Gastroesophageal sphincter (tissue), 4 donors: ENCODE results near the gene TNFRSF12A. TPM values are rescaled to one million over a fixed set of nuclear protein-coding genes. Genes with fewer than 3 reads are reported as not detected.

Source experiments
- ATAC-seq: fragments of 150-250 bp; one replicate; pipeline ENCODE4 v1.9.1; 2016; ENCODE audit warnings: mild to moderate bottlenecking, moderate library complexity
- H3K27ac ChIP-seq, 4 donors: fragments of 200-600 bp; sonication (generic) in 3 of 4; 1 replicate in 3 of 4; 2 replicates in 1 of 4; pipeline ENCODE4 v1.5.1; 2016 to 2019
- H3K27me3 ChIP-seq: fragments of 200-600 bp; sonication (generic); one replicate; pipeline ENCODE4 v1.5.1; 2019
- H3K36me3 ChIP-seq, 2 donors: fragments of 200-600 bp; sonication (generic); one replicate each; pipeline ENCODE4 v1.5.1; 2019; ENCODE audit warnings: control low read depth in 1 of 2
- H3K4me1 ChIP-seq, 3 donors: fragments of 200-600 bp; sonication (generic); 1 replicate in 2 of 3; 2 replicates in 1 of 3; pipeline ENCODE4 v1.5.1; 2016 to 2019; ENCODE audit warnings: control low read depth in 2 of 3
- H3K4me3 ChIP-seq, 2 donors: fragments of 200-600 bp; sonication (generic); one replicate each; pipeline ENCODE4 v1.5.1; 2019; ENCODE audit warnings: mild to moderate bottlenecking in 1 of 2, moderate library complexity in 1 of 2
- H3K9me3 ChIP-seq, 3 donors: fragments of 200-600 bp; sonication (generic); one replicate each; pipeline ENCODE4 v1.5.1; 2017 to 2019; ENCODE audit warnings: control low read depth in 2 of 3
- CTCF ChIP-seq, 4 experiments: fragments of 200-600 bp in 2 of 4; fragments of 450-650 bp in 2 of 4; sonication (generic) in 1 of 4; IDR thresholded peaks; one replicate each; pipeline ENCODE4 v1.5.1; 2017 to 2019; ENCODE audit warnings: antibody characterized with exemption in 4 of 4, mild to moderate bottlenecking in 2 of 4, moderate library complexity in 2 of 4
- EP300 ChIP-seq: sonication (generic); formaldehyde crosslinking; IDR thresholded peaks from one replicate; pipeline ENCODE4 v1.6.1; 2017; ENCODE audit warnings: antibody characterized with exemption, mild to moderate bottlenecking
- POLR2A ChIP-seq, 2 donors: fragments of 450-650 bp; IDR thresholded peaks; one replicate each; pipeline ENCODE4 v1.6.1; 2017; ENCODE audit warnings: antibody characterized with exemption in 2 of 2, mild to moderate bottlenecking in 2 of 2, moderate library complexity in 1 of 2
- POLR2AphosphoS5 ChIP-seq: sonication (generic); formaldehyde crosslinking; IDR thresholded peaks from one replicate; pipeline ENCODE4 v1.6.1; 2017; ENCODE audit warnings: antibody characterized with exemption
- WGBS, 2 donors: methylation state at CpG; one replicate each; pipeline ENCODE4 v1.1.5; 2018; ENCODE audit warnings: low coverage in 1 of 2; 5-methylcytosine and 5-hydroxymethylcytosine counted together
- total RNA-seq, 4 donors: library from RNA; depleted of rRNA; stranded (reverse); fragments of >200 nt; gene quantifications; one replicate each; pipeline ENCODE4 v1.1.0, GENCODE V29; 2016

TNFRSF12A gene
- total RNA-seq, 4 donors from 2014 or later = 26.0 to 135 (median 72.2) TPM

- no peak overlapping the region for H3K27ac ChIP-seq
- TF ChIP-seq POLR2A (IDR thresholded peaks at IDR 0.05) (no peak), CTCF (IDR thresholded peaks at IDR 0.05) (no peak), POLR2AphosphoS5 (no peak), EP300 (no peak)
- peaks cover 20% of the 10 kb centered on the region for H3K27me3 ChIP-seq
- whole genome bisulfite sequencing, 2 donors = 97 to 100% methylated on average over 2 to 11 of the region's 18 CpGs
- H3K4me3 ChIP-seq = no peak overlapping the region
- H3K9me3 ChIP-seq = no peaks in the 10 kb centered on the region
- H3K36me3 ChIP-seq = peaks cover 0 to 22% of the 10 kb centered on the region in 2 donors
- no peak for ATAC-seq
- H3K4me1 ChIP-seq = peaks cover 0 to 74% (median 36%) of the 10 kb centered on the region in 3 donors
Observed at GRCh38 chr16:3025032-3026002, 5.1 kb downstream of the TNFRSF12A start.

DNA sequence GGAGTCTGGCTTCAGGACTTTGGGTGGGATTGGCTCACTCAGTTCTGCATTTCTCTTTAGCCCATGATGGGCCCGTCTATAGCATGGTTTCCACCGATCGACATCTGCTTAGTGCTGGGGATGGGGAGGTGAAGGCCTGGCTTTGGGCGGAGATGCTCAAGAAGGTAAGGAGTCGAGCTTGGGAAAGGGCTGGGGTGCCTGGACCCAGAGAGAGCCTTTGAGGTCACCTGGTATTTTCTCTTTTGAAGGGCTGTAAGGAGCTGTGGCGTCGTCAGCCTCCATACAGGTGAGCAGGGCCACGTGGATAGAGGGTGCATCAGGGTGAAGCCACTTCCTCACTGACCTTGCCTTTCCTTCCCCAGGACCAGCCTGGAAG, 5.8 kb downstream of the TNFRSF12A start:
- Histone ChIP-seq H3K36me3 (peaks cover 0 to 22% of the 10 kb centered on the region in 2 donors), H3K9me3 (no peaks in the 10 kb centered on the region), H3K27ac (no peak overlapping the region), H3K4me1 (peaks cover 0 to 68% (median 36%) of the 10 kb centered on the region in 3 donors), H3K4me3 (no peak overlapping the region), H3K27me3 (peaks cover 27% of the 10 kb centered on the region)
- no peak for TF ChIP-seq POLR2AphosphoS5
- no peak for TF ChIP-seq EP300
- no peak for TF ChIP-seq CTCF (IDR thresholded peaks at IDR 0.05)
- no peak for TF ChIP-seq POLR2A (IDR thresholded peaks at IDR 0.05)
- no peak for ATAC-seq
- WGBS, 2 donors = 93 to 100% methylated on average over 1 to 3 of the region's 8 CpGs

DNA sequence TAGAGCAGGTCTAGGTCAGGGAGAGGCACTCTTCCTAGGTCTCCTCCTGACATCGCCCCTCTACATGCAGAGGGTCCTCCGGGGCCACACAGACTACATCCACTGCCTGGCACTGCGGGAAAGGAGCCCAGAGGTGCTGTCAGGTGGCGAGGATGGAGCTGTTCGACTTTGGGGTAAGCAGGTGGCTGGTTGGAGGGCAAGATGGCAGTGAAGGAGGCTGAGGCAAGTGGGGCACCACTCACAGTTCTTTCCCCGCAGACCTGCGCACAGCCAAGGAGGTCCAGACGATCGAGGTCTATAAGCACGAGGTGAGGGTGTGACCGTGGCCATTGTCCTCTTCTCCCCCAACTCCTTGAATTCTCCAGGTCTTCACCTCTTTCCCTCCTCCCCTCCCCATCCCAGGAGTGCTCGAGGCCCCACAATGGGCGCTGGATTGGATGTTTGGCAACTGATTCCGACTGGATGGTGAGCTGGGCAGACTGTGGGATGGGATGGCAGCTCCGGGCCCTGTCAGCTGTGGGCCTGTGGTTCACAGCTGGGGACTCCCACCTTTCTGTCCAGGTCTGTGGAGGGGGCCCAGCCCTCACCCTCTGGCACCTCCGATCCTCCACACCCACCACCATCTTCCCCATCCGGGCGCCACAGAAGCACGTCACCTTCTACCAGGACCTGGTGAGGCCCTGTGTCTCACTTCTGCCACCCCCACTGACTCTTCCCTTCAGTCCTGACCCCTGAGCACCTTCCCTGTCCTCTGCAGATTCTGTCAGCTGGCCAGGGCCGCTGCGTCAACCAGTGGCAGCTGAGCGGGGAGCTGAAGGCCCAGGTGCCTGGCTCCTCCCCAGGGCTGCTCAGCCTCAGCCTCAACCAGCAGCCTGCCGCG, 6.7 kb downstream of the TNFRSF12A start:
- no peak for ATAC-seq
- TF ChIP-seq CTCF (IDR thresholded peaks at IDR 0.05) (no peak), EP300 (no peak), POLR2A (IDR thresholded peaks at IDR 0.05) (no peak), POLR2AphosphoS5 (no peak)
- Histone ChIP-seq H3K27me3 (peaks cover 34% of the 10 kb centered on the region), H3K4me1 (peaks cover 0 to 59% (median 31%) of the 10 kb centered on the region in 3 donors), H3K4me3 (no peak overlapping the region), H3K36me3 (peaks cover 0 to 22% of the 10 kb centered on the region in 2 donors), H3K27ac (no peak overlapping the region), H3K9me3 (no peaks in the 10 kb centered on the region)
- 85 to 88% methylated on average over 7 to 8 of the region's 24 CpGs for WGBS, 2 donors

DNA sequence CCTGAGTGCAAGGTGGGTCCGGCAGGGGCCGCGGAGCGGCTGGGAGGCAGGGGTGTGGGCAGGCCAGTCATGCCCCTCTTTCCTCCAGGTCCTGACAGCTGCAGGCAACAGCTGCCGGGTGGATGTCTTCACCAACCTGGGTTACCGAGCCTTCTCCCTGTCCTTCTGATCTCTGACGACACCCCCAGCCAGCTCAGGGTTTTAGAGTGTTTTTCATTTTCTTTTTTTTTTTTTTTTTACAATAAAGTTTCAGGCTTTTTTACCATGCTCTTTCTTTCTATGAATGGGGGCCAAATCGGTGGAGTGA, 7.3 kb downstream of the TNFRSF12A start:
- no peaks in the 10 kb centered on the region for H3K9me3 ChIP-seq
- H3K4me3 ChIP-seq = no peak overlapping the region
- peaks cover 40% of the 10 kb centered on the region for H3K27me3 ChIP-seq
- peaks cover 0 to 22% of the 10 kb centered on the region in 2 donors for H3K36me3 ChIP-seq
- H3K4me1 ChIP-seq = peaks cover 0 to 53% (median 27%) of the 10 kb centered on the region in 3 donors
- WGBS, 2 donors = 87 to 88% methylated on average over 4 to 5 of the region's 8 CpGs
- ATAC-seq = no peak
- no peak overlapping the region for H3K27ac ChIP-seq
- no peak for TF ChIP-seq EP300
- TF ChIP-seq POLR2AphosphoS5 = no peak
- TF ChIP-seq CTCF (IDR thresholded peaks at IDR 0.05) = no peak
- TF ChIP-seq POLR2A (IDR thresholded peaks at IDR 0.05) = no peak
